DND-41 (cell line): ENCODE results near the gene TMX1.

Source experiments
- EZH2 ChIP-seq: IDR thresholded peaks from 3 replicates; pipeline ENCODE4 v1.6.1; 2012; ENCODE audit warnings: borderline replicate concordance, low read depth, mild to moderate bottlenecking, moderate library complexity, low read length, inconsistent platforms; ENCODE audit not compliant: severe bottlenecking
- TF ChIP-seq, protein P1 (sequence below): IDR thresholded peaks from 2 replicates; pipeline ENCODE4 v1.5.1; 2012; ENCODE audit warnings: borderline replicate concordance, low read length, moderate library complexity, mild to moderate bottlenecking; ENCODE audit not compliant: poor library complexity, severe bottlenecking; ENCODE audit errors: extremely low read depth

DNA sequence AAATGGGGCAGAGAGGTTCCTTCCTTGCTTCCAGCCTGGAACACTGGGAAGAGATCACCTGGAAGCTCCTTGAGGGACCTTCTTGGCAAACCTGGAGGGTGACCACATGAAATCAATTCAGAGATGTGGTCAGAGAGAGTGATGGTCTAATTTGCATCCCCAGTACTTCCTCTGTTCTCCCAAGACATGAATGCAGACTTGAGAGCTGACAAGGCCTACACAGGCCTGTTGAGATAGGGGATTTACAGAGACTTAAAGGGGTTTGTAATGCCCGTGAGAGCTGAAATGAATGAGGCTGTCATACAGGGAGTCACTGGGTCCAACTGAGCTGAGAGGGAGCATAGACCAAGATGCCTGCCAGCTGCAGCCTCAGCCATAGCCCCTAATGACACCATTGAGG, 45.1 kb downstream of the TMX1 start:
- TF ChIP-seq, protein P1, sequence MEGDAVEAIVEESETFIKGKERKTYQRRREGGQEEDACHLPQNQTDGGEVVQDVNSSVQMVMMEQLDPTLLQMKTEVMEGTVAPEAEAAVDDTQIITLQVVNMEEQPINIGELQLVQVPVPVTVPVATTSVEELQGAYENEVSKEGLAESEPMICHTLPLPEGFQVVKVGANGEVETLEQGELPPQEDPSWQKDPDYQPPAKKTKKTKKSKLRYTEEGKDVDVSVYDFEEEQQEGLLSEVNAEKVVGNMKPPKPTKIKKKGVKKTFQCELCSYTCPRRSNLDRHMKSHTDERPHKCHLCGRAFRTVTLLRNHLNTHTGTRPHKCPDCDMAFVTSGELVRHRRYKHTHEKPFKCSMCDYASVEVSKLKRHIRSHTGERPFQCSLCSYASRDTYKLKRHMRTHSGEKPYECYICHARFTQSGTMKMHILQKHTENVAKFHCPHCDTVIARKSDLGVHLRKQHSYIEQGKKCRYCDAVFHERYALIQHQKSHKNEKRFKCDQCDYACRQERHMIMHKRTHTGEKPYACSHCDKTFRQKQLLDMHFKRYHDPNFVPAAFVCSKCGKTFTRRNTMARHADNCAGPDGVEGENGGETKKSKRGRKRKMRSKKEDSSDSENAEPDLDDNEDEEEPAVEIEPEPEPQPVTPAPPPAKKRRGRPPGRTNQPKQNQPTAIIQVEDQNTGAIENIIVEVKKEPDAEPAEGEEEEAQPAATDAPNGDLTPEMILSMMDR, result no peak
- TF ChIP-seq EZH2, result no peak
